Epithelial cell of proximal tubule (primary cell): ENCODE data around the gene CFAP65. TPM values are rescaled to one million over a fixed set of nuclear protein-coding genes. Genes with fewer than 3 reads are reported as not detected.
A peak's percentile ranks its signal among the peaks of the same experiment; 100 is the strongest.

ENCODE experiments used
- DNase-seq: peaks from one replicate; pipeline ENCODE4 v3.0.0-alpha.2; 2011; ENCODE audit warnings: low read depth
- H3K4me3 ChIP-seq: 2 replicates; pipeline ENCODE4 v1.5.1; 2011; ENCODE audit warnings: low read depth, mild to moderate bottlenecking, low read length
- CTCF ChIP-seq: conservative IDR thresholded peaks from 2 replicates; pipeline ENCODE4 v1.5.1; 2012; ENCODE audit warnings: low read depth, mild to moderate bottlenecking, low read length
- total RNA-seq: library from RNA; depleted of rRNA; stranded (reverse); fragments of >200 nt; gene quantifications from 2 replicates; pipeline ENCODE4 v1.2.3, GENCODE V29; 2015

The CFAP65 gene
- total RNA-seq, 1 donor from 2014 or later, result 1.1 TPM

- H3K4me3 ChIP-seq, result no peak overlapping the region
- no peak for DNase-seq
- peak; percentile 13 for TF ChIP-seq CTCF
These were observed 87.9 kb downstream of the CFAP65 start for GRCh38 chr2:218953366-218953954.

Other genes with a start within 250 kb of the CFAP65 start
- not detected in 2 replicates for gene PRKAG3, start 209.7 kb downstream of the CFAP65 start, total RNA-seq
- gene WNT6, start 181.7 kb downstream of the CFAP65 start, total RNA-seq, result not detected in 2 replicates
- gene WNT10A, start 160.7 kb downstream of the CFAP65 start, total RNA-seq, result 1.2 and 2.2 TPM in 2 replicates
- not detected in 2 replicates for gene CDK5R2, start 81.8 kb downstream of the CFAP65 start, total RNA-seq
- gene FEV, start 56.3 kb downstream of the CFAP65 start, total RNA-seq, result not detected in 2 replicates
- gene CRYBA2, start 48.1 kb downstream of the CFAP65 start, total RNA-seq, result not detected in 2 replicates
- 0.29 TPM in 1 of 2 replicates, not detected in the other for gene IHH, start 19.4 kb upstream of the CFAP65 start, total RNA-seq
- 13.1 and 17.1 TPM in 2 replicates for gene NHEJ1, start 119.3 kb upstream of the CFAP65 start, total RNA-seq
- 0.06 TPM in 1 of 2 replicates, not detected in the other for gene SLC23A3, start 128.5 kb upstream of the CFAP65 start, total RNA-seq
- 37.5 and 51.0 TPM in 2 replicates for gene CNPPD1, start 135.4 kb upstream of the CFAP65 start, total RNA-seq
- gene RETREG2, start 136.8 kb upstream of the CFAP65 start, total RNA-seq, result 34.4 and 40.1 TPM in 2 replicates
- gene ZFAND2B, start 165.3 kb upstream of the CFAP65 start, total RNA-seq, result 29.7 and 31.6 TPM in 2 replicates
- 9.3 and 11.7 TPM in 2 replicates for gene ABCB6, start 177.4 kb upstream of the CFAP65 start, total RNA-seq
- 34.1 and 52.9 TPM in 2 replicates for gene ATG9A, start 188.1 kb upstream of the CFAP65 start, total RNA-seq
- gene ANKZF1, start 188.3 kb upstream of the CFAP65 start, total RNA-seq, result 20.3 and 50.3 TPM in 2 replicates
- 10.4 and 11.0 TPM in 2 replicates for gene GLB1L, start 203.9 kb upstream of the CFAP65 start, total RNA-seq
- 10.1 and 17.5 TPM in 2 replicates for gene STK16, start 204.0 kb upstream of the CFAP65 start, total RNA-seq
- gene TUBA4B, start 211.7 kb upstream of the CFAP65 start, total RNA-seq, result 0.52 TPM in 1 of 2 replicates, not detected in the other
- gene TUBA4A, start 212.4 kb upstream of the CFAP65 start, total RNA-seq, result 191 and 196 TPM in 2 replicates
- gene DNAJB2, start 237.8 kb upstream of the CFAP65 start, total RNA-seq, result 31.8 and 54.8 TPM in 2 replicates